GM12873 (cell line): Measurements from ENCODE around the gene EVL.

Experiments
- TF ChIP-seq, protein P1 (sequence below): IDR thresholded peaks from 2 replicates; pipeline ENCODE4 v1.5.1; 2012; ENCODE audit warnings: low read depth, mild to moderate bottlenecking, moderate library complexity, low read length, control low read depth; ENCODE audit not compliant: insufficient read depth; ENCODE audit errors: missing control alignments

Gene EVL

DNA sequence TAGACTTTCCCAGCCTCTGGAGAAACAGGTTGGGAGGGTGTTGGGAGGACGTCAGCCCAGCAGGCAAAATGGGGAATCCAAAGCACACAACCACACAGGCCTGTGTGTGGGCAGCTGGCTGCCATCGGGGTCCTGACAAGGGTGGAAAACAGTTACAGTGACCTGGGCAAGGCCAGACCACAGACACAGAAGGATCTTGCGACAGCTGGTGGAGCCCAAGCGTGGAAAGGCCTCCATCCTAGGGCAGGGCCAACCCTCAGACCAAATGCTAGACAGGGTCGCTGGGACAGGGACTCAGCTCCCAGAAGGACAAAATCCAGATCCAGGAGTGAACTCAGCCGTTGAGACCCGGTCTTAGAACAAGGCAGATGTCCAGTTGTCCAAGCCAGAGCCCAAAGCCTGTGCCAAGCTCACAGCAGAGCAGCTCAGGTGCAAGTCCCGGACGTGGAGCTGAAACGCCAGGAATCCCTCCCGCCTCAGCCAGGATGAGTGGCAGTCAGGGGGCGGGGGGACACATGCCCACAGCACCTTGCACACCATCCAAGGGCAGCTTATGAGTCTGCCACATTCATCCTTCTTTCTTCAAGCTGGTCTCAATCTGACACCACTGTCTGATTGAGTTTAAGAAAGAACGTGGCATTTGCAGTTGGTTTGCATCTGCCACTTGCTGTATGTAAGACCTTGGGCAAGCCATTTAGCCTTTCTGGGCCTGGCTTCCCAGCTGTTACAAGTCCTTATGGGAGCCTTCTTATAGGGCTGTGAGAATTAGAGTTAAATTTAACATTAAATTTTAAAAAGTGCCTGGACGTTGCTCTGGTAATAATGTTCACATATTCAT is 56.6 kb downstream of the EVL start:
- TF ChIP-seq, protein P1, sequence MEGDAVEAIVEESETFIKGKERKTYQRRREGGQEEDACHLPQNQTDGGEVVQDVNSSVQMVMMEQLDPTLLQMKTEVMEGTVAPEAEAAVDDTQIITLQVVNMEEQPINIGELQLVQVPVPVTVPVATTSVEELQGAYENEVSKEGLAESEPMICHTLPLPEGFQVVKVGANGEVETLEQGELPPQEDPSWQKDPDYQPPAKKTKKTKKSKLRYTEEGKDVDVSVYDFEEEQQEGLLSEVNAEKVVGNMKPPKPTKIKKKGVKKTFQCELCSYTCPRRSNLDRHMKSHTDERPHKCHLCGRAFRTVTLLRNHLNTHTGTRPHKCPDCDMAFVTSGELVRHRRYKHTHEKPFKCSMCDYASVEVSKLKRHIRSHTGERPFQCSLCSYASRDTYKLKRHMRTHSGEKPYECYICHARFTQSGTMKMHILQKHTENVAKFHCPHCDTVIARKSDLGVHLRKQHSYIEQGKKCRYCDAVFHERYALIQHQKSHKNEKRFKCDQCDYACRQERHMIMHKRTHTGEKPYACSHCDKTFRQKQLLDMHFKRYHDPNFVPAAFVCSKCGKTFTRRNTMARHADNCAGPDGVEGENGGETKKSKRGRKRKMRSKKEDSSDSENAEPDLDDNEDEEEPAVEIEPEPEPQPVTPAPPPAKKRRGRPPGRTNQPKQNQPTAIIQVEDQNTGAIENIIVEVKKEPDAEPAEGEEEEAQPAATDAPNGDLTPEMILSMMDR, result no peak

- TF ChIP-seq, protein P1, result peak; percentile 17
These were observed 57.4 kb downstream of the EVL start for GRCh38 chr14:100122481-100123223.

DNA sequence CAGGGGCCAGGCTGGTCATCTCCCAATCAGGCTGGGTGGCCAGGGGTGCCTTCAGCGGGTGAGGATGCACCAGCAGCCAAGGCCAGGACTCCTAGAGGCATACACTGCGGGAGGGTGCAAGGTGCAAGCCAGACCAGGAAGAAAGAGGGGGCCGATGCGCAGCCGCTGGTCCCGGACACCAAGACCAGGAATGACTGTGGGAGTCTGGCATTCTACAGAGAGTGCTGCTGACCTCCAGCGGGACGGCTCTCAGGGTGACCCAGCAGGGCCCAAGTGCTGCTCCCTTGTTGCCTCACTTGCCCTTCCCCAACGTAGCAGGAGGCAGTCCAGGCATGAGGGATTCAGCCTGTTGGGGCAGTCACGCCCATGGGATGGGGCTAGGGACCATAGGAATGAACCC is 58.4 kb downstream of the EVL start:
- TF ChIP-seq, protein P1, result no peak

- TF ChIP-seq, protein P1, result no peak
These were observed 59.4 kb downstream of the EVL start for GRCh38 chr14:100124551-100125088.

DNA sequence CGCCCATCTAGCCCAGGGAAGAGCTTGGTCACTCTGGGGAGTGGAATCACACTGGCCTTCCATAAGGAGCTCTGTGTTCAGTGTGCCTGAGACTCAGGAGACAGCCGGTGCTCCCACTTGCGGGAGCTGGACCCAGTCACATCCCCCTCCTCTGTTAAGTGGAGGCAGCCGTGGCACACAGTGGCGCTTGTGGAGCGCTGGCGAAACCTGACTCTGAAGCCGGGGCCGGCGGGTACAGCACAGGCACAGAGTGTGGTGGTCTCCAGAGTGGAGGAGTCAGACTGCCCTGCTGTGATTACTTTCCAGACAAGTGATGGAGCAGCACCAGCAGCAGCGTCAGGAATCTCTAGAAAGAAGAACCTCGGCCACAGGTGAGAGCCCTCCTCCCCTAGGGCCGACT is 61.2 kb downstream of the EVL start:
- TF ChIP-seq, protein P1, result no peak

- TF ChIP-seq, protein P1, result no peak
These were observed 62.7 kb downstream of the EVL start for GRCh38 chr14:100127853-100128455.

- TF ChIP-seq, protein P1, result no peak
These were observed 63.5 kb downstream of the EVL start for GRCh38 chr14:100128688-100129087.
